Esophagus squamous epithelium (tissue), 5 donors: ENCODE data around the gene RASGEF1C. TPM values are rescaled to one million over a fixed set of nuclear protein-coding genes. Genes with fewer than 3 reads are reported as not detected.

Experiments
- DNase-seq: peaks from one replicate; lab custom pipeline; 2025; lab: John Stamatoyannopoulos, UW
- H3K27ac ChIP-seq, 4 donors: fragments of 200-600 bp; sonication (generic); one replicate each; pipeline ENCODE4 v1.5.1; 2016 to 2019; ENCODE audit warnings: mild to moderate bottlenecking in 1 of 4
- H3K27me3 ChIP-seq, 4 donors: fragments of 200-600 bp; sonication (generic); 1 replicate in 3 of 4; 2 replicates in 1 of 4; pipeline versions ENCODE4 v1.5.1 to v1.6.0; 2017 to 2021; ENCODE audit warnings: antibody characterized with exemption in 1 of 4
- H3K36me3 ChIP-seq, 3 donors: fragments of 200-600 bp; sonication (generic); one replicate each; pipeline ENCODE4 v1.5.1; 2016 to 2019
- H3K4me1 ChIP-seq, 3 donors: fragments of 200-600 bp; sonication (generic); one replicate each; pipeline ENCODE4 v1.5.1; 2017 to 2019
- H3K4me3 ChIP-seq, 4 donors: fragments of 200-600 bp; sonication (generic); 1 replicate in 3 of 4; 2 replicates in 1 of 4; pipeline ENCODE4 v1.5.1; 2016 to 2019; ENCODE audit warnings: mild to moderate bottlenecking in 2 of 4, moderate library complexity in 1 of 4
- H3K9me3 ChIP-seq, 3 donors: fragments of 200-600 bp; sonication (generic); one replicate each; pipeline ENCODE4 v1.5.1; 2016 to 2019
- POLR2A ChIP-seq, 4 donors: fragments of 450-650 bp; IDR thresholded peaks; one replicate each; pipeline ENCODE4 v1.6.1; 2017; ENCODE audit warnings: antibody characterized with exemption in 4 of 4, mild to moderate bottlenecking in 4 of 4, moderate library complexity in 3 of 4
- WGBS, 2 donors: methylation state at CpG; one replicate each; pipeline ENCODE4 v1.1.5; 2018; 5-methylcytosine and 5-hydroxymethylcytosine counted together
- intact Hi-C: fragments of 100-400 bp; cut with DNase I; formaldehyde crosslinking; loops from one replicate; pipeline ENCODE4 v1.15.0; 2022
- total RNA-seq, 4 donors: library from RNA; depleted of rRNA; stranded (reverse); fragments of >200 nt; gene quantifications; one replicate each; pipeline ENCODE4 v1.1.0, GENCODE V29; 2016
- TF ChIP-seq, protein P1 (sequence below), 6 experiments: fragments of 450-650 bp in 4 of 6; fragments of 200-600 bp in 2 of 6; sonication (generic) in 2 of 6; IDR thresholded peaks; one replicate each; pipeline ENCODE4 v1.5.1; 2016 to 2019; ENCODE audit warnings: antibody characterized with exemption in 6 of 6, mild to moderate bottlenecking in 4 of 6, moderate library complexity in 4 of 6
- donor health status: DM: yes; HTN: yes; CAD: no.

Gene RASGEF1C
- total RNA-seq, 4 donors from 2014 or later = 0.19 to 0.26 TPM; not detected in 2

DNA sequence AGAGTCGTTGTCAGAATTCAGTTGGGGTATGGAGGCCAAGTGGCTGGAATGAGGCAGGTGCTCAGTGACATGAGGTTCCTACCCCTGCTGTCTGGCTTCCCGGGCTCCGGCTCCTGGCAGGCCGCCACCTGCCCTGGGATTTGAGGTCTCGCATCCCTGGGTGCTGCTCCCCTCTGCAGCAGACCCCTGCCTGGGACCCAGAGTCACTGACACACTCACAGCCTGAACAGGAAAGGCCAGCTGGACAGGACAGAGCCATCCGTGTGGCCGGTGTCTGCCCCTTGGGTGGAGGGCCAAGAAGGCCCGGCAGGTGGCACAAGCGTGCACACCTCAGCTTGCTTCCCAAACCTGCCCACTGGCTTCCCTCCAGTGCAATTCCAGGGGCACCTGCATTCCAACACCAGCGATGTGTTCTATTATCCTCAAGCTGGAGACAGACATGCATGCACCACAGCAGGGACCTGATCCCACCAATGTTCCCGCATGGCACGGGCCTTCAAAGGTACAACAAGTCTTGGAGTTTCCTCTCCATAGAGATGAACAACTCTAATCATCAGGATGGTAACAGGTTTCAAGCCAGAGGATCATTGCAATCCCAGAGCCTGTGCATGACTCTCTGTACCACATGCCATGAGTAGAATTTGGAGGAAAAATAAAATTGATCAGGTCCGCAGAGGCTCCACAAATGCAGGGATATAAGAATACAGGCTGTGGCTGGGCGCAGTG is 91.8 kb downstream of the RASGEF1C start:
- Histone ChIP-seq H3K36me3 (no peaks in the 10 kb centered on the region), H3K4me3 (no peak overlapping the region), H3K27me3 (peaks cover 0 to 29% (median 0%) of the 10 kb centered on the region in 4 donors), H3K4me1 (no peaks in the 10 kb centered on the region), H3K27ac (no peak overlapping the region), H3K9me3 (no peaks in the 10 kb centered on the region)
- no peak for DNase-seq
- WGBS, 2 donors = 67 to 69% methylated on average over 5 to 8 of the region's 14 CpGs
- TF ChIP-seq POLR2A (IDR thresholded peaks at IDR 0.05) = no peak
- TF ChIP-seq, protein P1, sequence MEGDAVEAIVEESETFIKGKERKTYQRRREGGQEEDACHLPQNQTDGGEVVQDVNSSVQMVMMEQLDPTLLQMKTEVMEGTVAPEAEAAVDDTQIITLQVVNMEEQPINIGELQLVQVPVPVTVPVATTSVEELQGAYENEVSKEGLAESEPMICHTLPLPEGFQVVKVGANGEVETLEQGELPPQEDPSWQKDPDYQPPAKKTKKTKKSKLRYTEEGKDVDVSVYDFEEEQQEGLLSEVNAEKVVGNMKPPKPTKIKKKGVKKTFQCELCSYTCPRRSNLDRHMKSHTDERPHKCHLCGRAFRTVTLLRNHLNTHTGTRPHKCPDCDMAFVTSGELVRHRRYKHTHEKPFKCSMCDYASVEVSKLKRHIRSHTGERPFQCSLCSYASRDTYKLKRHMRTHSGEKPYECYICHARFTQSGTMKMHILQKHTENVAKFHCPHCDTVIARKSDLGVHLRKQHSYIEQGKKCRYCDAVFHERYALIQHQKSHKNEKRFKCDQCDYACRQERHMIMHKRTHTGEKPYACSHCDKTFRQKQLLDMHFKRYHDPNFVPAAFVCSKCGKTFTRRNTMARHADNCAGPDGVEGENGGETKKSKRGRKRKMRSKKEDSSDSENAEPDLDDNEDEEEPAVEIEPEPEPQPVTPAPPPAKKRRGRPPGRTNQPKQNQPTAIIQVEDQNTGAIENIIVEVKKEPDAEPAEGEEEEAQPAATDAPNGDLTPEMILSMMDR (IDR thresholded peaks at IDR 0.05) = peak in 3 of 6 experiments; percentile 12 to 48 (median 29)
- intact Hi-C loops = no loop called here

DNA sequence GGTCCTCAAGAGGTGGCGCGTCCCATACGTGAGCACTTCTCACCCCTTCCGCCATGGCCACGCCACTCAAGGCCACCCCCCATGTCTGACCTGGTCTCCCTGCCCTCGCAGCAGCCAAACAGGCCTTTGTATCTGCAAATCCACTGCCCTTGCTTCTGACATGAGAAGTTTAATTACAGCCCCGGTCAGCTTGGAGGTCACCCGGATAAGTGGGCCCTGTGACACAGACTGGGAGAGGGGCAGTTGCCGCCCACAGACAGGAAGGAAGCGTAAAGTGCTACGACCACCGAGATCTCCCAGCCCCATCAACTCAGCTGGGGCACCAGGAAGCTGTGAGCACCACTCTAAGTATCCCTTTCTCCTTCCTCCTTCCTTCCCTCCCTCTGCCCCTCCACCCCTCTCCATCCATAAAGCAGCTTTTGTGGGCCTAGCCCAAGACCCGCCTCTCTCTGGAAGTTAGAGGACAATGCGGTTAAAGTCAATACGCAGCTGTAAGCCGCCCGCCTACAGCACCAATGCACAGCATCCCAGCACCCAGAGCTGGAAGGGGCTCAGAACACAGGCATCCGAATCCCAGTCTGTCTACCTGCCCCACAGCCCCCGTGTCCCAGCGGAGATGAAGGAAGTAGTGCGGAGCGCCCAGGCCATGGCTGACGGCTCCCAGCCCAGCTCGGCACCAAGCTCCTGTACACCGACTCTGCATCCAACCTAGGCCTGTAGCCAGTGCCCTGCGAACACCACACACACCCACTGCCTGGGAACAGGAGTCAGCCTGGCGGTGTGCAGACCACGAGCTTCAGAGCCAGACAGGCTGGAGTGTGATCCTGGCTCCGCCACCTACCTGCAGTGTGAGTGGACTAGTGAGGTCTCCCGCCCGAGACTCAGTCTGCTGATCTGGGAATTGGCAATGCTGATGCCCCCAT is 92.7 kb downstream of the RASGEF1C start:
- intact Hi-C loops = no loop called here
- H3K9me3 ChIP-seq = no peaks in the 10 kb centered on the region
- TF ChIP-seq POLR2A (IDR thresholded peaks at IDR 0.05) = no peak
- TF ChIP-seq, protein P1 (IDR thresholded peaks at IDR 0.05) = no peak
- no peaks in the 10 kb centered on the region for H3K4me1 ChIP-seq
- WGBS, 2 donors = 60 to 66% methylated on average over 5 to 13 of the region's 31 CpGs
- no peak overlapping the region for H3K27ac ChIP-seq
- H3K27me3 ChIP-seq = peaks cover 0 to 24% (median 0%) of the 10 kb centered on the region in 4 donors
- DNase-seq = no peak
- no peak overlapping the region for H3K4me3 ChIP-seq
- no peaks in the 10 kb centered on the region for H3K36me3 ChIP-seq

DNA sequence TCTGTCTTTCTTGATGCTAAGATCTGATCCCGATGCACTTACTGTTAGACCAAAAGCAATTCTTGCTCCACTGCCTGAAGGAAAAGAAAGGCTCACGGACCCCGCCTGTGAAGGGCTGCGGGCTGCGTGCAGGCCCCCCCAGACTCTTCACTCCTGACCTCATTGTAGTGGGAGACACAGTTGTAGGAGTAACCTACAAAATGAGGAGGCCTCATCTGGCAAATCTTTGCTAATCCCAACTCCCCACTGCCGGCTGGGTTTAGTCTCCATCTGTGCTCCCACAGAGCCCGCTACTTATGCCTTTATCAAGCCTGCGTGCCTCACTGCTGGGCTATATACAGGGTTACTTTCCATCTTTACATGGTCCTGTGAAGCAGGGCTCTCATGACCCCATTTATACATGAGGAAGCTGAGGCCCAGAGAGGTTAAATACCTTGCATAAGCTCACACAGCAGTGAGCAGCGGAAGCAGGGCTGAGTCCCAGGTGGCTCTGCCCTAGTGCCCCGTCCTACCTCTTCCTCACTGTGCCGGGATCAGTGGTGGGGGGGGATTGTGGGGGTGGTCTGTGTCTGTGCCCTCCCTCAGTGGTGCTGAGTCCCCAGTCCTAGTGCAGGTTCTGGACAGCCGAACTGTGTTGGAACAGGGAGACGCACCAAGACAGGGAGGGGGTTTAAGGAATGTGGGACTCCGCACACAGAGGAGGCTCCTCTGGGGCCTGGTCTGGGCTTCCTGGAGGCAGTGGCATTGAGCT is 93.5 kb downstream of the RASGEF1C start:
- H3K4me1 ChIP-seq = no peaks in the 10 kb centered on the region
- H3K36me3 ChIP-seq = no peaks in the 10 kb centered on the region
- peaks cover 0 to 19% (median 0%) of the 10 kb centered on the region in 4 donors for H3K27me3 ChIP-seq
- intact Hi-C loops = no loop called here
- H3K4me3 ChIP-seq = no peak overlapping the region
- H3K27ac ChIP-seq = no peak overlapping the region
- 87 to 88% methylated on average over 8 to 9 of the region's 14 CpGs for WGBS, 2 donors
- H3K9me3 ChIP-seq = no peaks in the 10 kb centered on the region
- DNase-seq = no peak
- no peak for TF ChIP-seq POLR2A (IDR thresholded peaks at IDR 0.05)
- TF ChIP-seq, protein P1 (IDR thresholded peaks at IDR 0.05) = no peak

DNA sequence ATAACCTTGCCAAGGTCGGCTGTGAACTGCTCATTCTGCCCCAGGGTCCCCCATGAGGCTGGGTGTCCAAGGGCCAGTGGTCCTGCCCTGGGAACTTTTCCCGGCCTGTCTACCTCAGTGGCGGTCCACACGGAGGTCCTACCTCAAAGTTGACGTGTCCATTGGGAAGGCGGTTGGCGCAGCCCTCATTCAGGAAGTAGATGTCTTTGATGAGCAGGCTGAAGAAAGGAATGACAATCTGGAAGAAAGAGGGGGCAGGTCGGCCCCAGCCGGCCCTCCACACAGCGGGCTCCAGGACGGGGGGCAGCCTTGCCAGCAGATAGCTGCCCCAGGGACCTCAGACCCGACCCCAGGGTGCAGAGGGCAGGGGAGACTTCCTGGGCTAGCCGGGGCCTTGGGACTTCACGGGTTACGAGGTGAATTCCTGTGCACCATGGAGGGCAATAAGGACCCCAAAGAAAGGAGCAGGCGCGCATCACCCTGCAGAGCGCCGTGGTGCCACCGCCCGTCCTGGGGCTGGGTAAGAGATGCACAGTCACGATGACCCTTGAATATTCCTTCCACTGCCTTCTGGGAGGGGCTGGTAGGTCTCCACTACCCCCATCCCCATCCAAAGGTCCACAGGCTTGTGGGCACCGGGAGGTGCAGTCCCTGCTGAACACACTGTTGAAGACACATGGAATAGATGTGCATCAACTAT is 94.6 kb downstream of the RASGEF1C start:
- intact Hi-C loops = no loop called here
- Histone ChIP-seq H3K4me3 (no peak overlapping the region), H3K27ac (no peak overlapping the region), H3K36me3 (no peaks in the 10 kb centered on the region), H3K9me3 (no peaks in the 10 kb centered on the region), H3K4me1 (no peaks in the 10 kb centered on the region), H3K27me3 (peaks cover 0 to 10% (median 0%) of the 10 kb centered on the region in 4 donors)
- no peak for DNase-seq
- WGBS, 2 donors = 81 to 85% methylated on average over 11 to 16 of the region's 23 CpGs
- TF ChIP-seq POLR2A (IDR thresholded peaks at IDR 0.05) = no peak
- TF ChIP-seq, protein P1 (IDR thresholded peaks at IDR 0.05) = no peak
